Measurements from ENCODE around the gene GTF3A.

GTF3A gene

DNA sequence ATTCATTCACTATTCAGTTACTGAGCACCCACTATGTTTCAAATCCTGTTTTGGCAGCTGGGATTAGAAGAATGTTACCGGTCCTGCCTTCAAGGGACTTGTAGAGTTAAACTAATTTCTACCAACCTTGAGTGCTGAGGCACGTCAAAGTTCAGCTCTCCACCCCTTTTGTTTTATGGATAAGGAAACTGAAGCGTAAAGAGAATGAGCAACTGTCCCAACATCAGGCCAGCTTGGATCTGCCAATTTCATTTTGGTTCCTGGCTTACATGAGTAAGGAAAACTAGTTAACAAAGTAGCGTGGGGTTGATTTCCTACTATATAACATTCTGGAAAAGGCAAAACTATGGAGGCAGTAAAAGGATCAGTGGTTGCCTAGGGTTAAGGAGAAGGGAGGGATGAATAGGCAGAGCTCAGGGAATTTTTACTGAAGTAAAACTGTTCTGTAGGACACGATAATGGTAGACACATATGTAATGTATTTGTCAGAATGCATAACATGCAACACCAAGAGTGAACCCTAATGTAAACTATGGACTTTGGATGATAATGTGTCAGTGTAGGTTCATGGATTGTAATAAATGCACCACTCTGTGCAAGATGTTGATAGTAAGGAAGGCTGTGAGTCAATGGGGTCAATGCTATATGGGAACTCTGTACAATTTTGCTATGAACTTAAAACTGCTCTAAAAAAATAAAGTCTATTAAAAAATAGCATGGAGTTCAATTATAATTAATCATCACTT, 45.8 kb downstream of the GTF3A start:
- TF ChIP-seq, protein P1, sequence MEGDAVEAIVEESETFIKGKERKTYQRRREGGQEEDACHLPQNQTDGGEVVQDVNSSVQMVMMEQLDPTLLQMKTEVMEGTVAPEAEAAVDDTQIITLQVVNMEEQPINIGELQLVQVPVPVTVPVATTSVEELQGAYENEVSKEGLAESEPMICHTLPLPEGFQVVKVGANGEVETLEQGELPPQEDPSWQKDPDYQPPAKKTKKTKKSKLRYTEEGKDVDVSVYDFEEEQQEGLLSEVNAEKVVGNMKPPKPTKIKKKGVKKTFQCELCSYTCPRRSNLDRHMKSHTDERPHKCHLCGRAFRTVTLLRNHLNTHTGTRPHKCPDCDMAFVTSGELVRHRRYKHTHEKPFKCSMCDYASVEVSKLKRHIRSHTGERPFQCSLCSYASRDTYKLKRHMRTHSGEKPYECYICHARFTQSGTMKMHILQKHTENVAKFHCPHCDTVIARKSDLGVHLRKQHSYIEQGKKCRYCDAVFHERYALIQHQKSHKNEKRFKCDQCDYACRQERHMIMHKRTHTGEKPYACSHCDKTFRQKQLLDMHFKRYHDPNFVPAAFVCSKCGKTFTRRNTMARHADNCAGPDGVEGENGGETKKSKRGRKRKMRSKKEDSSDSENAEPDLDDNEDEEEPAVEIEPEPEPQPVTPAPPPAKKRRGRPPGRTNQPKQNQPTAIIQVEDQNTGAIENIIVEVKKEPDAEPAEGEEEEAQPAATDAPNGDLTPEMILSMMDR (IDR thresholded peaks at IDR 0.05) = no peak
- Mint-ChIP-seq H3K27me3 (ENCODE audit: low read depth, poor library complexity) (peaks cover 4% of the 10 kb centered on the region), H3K9me3 (peaks cover 12% of the 10 kb centered on the region), H3K4me3 (no peak overlapping the region), H3K4me1 (no peaks in the 10 kb centered on the region), H3K36me3 (ENCODE audit: low read depth) (peaks cover 5% of the 10 kb centered on the region), H3K27ac (no peak overlapping the region)
- DNase-seq = no peak

DNA sequence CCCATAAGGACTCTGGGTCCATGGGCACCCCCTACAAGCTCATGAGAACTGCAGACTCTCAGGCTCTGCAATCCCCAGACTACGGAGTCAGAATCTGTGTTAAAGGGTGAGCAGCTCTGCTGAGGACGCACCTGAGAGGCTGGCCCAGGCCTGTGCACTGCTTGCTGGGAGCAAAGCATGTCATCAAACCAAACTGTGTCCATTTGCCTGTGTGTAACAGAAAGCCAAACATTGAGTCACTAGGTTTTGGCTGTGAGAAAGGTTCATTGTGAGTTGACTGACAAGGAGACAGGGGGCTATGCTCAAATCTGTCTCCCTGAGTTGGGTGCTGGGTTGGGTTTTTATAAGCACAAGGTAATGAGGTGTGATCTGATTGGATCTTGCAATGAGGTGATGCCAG, 48.0 kb downstream of the GTF3A start:
- H3K27ac Mint-ChIP-seq = no peak overlapping the region
- no peak for DNase-seq
- TF ChIP-seq, protein P1 (IDR thresholded peaks at IDR 0.05) = no peak
- H3K36me3 Mint-ChIP-seq (ENCODE audit: low read depth) = peaks cover 5% of the 10 kb centered on the region
- no peak overlapping the region for H3K4me3 Mint-ChIP-seq
- peaks cover 8% of the 10 kb centered on the region for H3K4me1 Mint-ChIP-seq
- no peaks in the 10 kb centered on the region for H3K27me3 Mint-ChIP-seq (ENCODE audit: low read depth, poor library complexity)
- H3K9me3 Mint-ChIP-seq = peaks cover 12% of the 10 kb centered on the region

DNA sequence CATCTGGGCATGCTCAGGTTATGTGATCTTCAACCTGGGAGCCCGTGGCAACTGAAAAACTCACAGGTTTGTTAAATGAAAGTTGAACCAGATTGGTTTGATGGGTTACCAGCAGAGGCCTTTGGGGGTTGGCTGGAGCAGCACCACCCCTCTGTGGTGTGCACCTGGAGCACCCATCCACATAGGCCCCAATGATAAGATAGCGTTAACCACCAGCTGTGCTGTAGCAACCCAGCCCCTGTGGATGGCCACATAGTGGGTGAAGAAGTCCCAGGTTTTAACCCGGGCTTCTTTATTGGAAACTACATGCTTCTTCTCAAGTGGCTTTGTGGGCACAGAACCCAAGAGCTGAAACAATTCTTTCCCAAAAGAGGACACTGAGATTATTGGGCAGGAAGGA, 48.5 kb downstream of the GTF3A start:
- peaks cover 5% of the 10 kb centered on the region for H3K36me3 Mint-ChIP-seq (ENCODE audit: low read depth)
- peaks cover 12% of the 10 kb centered on the region for H3K9me3 Mint-ChIP-seq
- no peaks in the 10 kb centered on the region for H3K27me3 Mint-ChIP-seq (ENCODE audit: low read depth, poor library complexity)
- no peak overlapping the region for H3K4me3 Mint-ChIP-seq
- peaks cover 12% of the 10 kb centered on the region for H3K4me1 Mint-ChIP-seq
- H3K27ac Mint-ChIP-seq = no peak overlapping the region
- TF ChIP-seq, protein P1 (IDR thresholded peaks at IDR 0.05) = no peak
- no peak for DNase-seq

DNA sequence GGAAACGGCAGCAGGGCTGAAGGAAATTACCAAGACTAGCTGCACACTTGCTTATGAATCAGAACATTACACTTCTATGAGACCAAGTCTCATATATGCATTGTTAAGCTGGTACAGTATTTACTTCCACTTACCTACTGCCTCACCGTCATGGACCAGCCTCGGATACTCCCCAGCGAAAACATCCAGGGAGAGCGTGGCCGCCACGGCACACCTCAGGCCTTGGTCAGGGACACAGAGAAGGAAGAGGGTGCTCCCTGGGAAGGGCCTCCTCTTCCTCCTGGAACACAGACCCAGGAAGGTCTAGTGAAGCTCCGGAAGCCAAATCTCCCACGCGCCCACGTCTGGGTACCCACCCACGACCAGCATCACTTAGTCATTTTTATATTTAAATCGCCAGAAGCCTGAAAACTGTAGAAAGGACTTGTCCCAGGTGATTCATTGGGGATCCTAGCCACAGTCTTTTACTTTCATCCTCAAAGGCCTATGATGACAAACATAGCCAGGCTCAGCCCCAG, 50.4 kb downstream of the GTF3A start:
- Mint-ChIP-seq H3K4me3 (no peak overlapping the region), H3K36me3 (ENCODE audit: low read depth) (no peaks in the 10 kb centered on the region), H3K27ac (no peak overlapping the region), H3K9me3 (no peaks in the 10 kb centered on the region), H3K27me3 (ENCODE audit: low read depth, poor library complexity) (no peaks in the 10 kb centered on the region), H3K4me1 (peaks cover 12% of the 10 kb centered on the region)
- DNase-seq = no peak
- TF ChIP-seq, protein P1 (IDR thresholded peaks at IDR 0.05) = no peak

DNA sequence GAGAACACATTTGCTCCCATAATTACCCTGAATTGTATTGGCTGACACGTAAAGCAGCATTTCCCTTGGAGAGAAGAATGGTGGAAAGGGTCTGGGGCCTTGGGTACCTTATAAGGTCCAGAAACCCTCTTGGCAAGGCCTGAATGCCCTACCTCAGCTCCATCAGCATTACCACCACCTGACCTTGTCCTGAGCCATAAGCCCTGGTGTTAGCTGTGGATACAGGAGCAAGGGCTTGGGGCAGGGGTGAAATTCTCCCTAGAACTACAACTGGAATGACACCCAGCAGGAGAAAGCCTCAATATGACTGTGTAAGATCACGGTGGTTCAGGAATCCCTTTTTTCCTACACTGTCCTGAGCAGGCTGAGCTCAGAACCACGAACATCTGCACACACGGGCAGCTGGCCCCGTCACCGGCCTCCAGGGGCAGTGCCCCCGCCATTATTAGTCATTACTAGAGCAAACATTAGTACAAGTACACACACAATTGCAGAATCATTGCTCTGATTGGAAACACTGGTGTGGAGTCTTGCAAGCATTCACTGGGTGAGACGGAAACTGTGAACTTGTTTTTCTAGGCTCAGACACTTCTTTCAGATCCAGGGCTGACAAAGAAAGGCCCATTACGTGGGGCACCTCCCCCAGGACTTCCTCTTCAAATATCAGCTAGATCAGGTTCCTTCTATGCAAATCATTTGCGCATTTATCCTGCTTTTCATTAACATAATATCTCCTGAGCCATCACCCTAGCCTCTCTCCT, 52.7 kb downstream of the GTF3A start:
- DNase-seq = no peak
- H3K27me3 Mint-ChIP-seq (ENCODE audit: low read depth, poor library complexity) = no peaks in the 10 kb centered on the region
- H3K27ac Mint-ChIP-seq = peak overlapping the region; percentile 46
- H3K36me3 Mint-ChIP-seq (ENCODE audit: low read depth) = no peaks in the 10 kb centered on the region
- no peak overlapping the region for H3K4me3 Mint-ChIP-seq
- peaks cover 4% of the 10 kb centered on the region for H3K9me3 Mint-ChIP-seq
- H3K4me1 Mint-ChIP-seq = peaks cover 12% of the 10 kb centered on the region
- TF ChIP-seq, protein P1 (IDR thresholded peaks at IDR 0.05) = no peak
